Esophagus squamous epithelium (tissue), 5 donors: ENCODE measurements around the gene SLC27A2. TPM values are rescaled to one million over a fixed set of nuclear protein-coding genes. Genes with fewer than 3 reads are reported as not detected.

ENCODE experiments used
- DNase-seq: peaks from one replicate; lab custom pipeline; 2025; lab: John Stamatoyannopoulos, UW
- H3K27ac ChIP-seq, 4 donors: fragments of 200-600 bp; sonication (generic); one replicate each; pipeline ENCODE4 v1.5.1; 2016 to 2019; ENCODE audit warnings: mild to moderate bottlenecking in 1 of 4
- H3K27me3 ChIP-seq, 4 donors: fragments of 200-600 bp; sonication (generic); 1 replicate in 3 of 4; 2 replicates in 1 of 4; pipeline versions ENCODE4 v1.5.1 to v1.6.0; 2017 to 2021; ENCODE audit warnings: antibody characterized with exemption in 1 of 4
- H3K36me3 ChIP-seq, 3 donors: fragments of 200-600 bp; sonication (generic); one replicate each; pipeline ENCODE4 v1.5.1; 2016 to 2019
- H3K4me1 ChIP-seq, 3 donors: fragments of 200-600 bp; sonication (generic); one replicate each; pipeline ENCODE4 v1.5.1; 2017 to 2019
- H3K4me3 ChIP-seq, 4 donors: fragments of 200-600 bp; sonication (generic); 1 replicate in 3 of 4; 2 replicates in 1 of 4; pipeline ENCODE4 v1.5.1; 2016 to 2019; ENCODE audit warnings: mild to moderate bottlenecking in 2 of 4, moderate library complexity in 1 of 4
- H3K9me3 ChIP-seq, 3 donors: fragments of 200-600 bp; sonication (generic); one replicate each; pipeline ENCODE4 v1.5.1; 2016 to 2019
- CTCF ChIP-seq, 6 experiments: fragments of 450-650 bp in 4 of 6; fragments of 200-600 bp in 2 of 6; sonication (generic) in 2 of 6; IDR thresholded peaks; one replicate each; pipeline ENCODE4 v1.5.1; 2016 to 2019; ENCODE audit warnings: antibody characterized with exemption in 6 of 6, mild to moderate bottlenecking in 4 of 6, moderate library complexity in 4 of 6
- POLR2A ChIP-seq, 4 donors: fragments of 450-650 bp; IDR thresholded peaks; one replicate each; pipeline ENCODE4 v1.6.1; 2017; ENCODE audit warnings: antibody characterized with exemption in 4 of 4, mild to moderate bottlenecking in 4 of 4, moderate library complexity in 3 of 4
- WGBS, 2 donors: methylation state at CpG; one replicate each; pipeline ENCODE4 v1.1.5; 2018; 5-methylcytosine and 5-hydroxymethylcytosine counted together
- intact Hi-C: fragments of 100-400 bp; cut with DNase I; formaldehyde crosslinking; loops from one replicate; pipeline ENCODE4 v1.15.0; 2022
- small RNA-seq, 4 donors: library from RNA; depleted of rRNA; stranded (forward); fragments of <200 nt; gene quantifications; one replicate each; pipeline ENCODE3, GENCODE V24; 2016
- total RNA-seq, 4 donors: library from RNA; depleted of rRNA; stranded (reverse); fragments of >200 nt; gene quantifications; one replicate each; pipeline ENCODE4 v1.1.0, GENCODE V29; 2016
- donor health status: DM: yes; HTN: yes; CAD: no.

SLC27A2 gene
- total RNA-seq, 4 donors from 2014 or later: 2.2 to 9.4 (median 3.8) TPM

DNA sequence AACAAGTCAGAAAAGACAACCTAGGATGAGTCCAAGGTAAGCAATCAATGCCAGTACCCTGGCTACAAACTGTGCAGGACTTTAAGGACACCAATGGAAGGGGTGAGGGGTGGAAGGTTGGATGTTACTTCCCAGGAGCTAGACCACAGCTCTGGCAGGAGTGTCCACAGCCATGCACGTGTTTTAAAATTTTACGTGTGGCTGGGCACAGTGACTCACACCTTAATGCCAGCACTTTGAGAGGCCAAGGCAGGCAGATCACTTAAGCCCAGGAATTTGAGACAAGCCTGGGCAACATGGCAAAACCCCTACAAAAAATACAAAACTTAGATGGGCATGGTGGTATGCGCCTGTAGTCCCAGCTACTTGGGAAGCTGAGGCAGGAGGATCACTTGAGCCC, 98.3 kb downstream of the SLC27A2 start:
- peaks cover 0 to 6% (median 0%) of the 10 kb centered on the region in 3 donors for H3K4me1 ChIP-seq
- no peak for TF ChIP-seq POLR2A (IDR thresholded peaks at IDR 0.05)
- TF ChIP-seq CTCF (IDR thresholded peaks at IDR 0.05): no peak
- intact Hi-C loops: no loop called here
- H3K9me3 ChIP-seq: no peaks in the 10 kb centered on the region
- H3K36me3 ChIP-seq: peaks cover 0 to 10% (median 0%) of the 10 kb centered on the region in 3 donors
- DNase-seq: no peak
- no peak overlapping the region for H3K4me3 ChIP-seq
- H3K27me3 ChIP-seq: no peaks in the 10 kb centered on the region
- 51 to 68% methylated on average over 3 of the region's 3 CpGs for WGBS, 2 donors
- no peak overlapping the region for H3K27ac ChIP-seq

GRCh38 chr15:50281427-50281826, 99.4 kb downstream of the SLC27A2 start:
- intact Hi-C loops: no loop called here
- WGBS, 2 donors: 86 to 93% methylated on average over 5 of the region's 5 CpGs

More at GRCh38 chr15:50281427-50281826, 99.4 kb downstream of the SLC27A2 start:
- Histone ChIP-seq H3K27me3 (no peaks in the 10 kb centered on the region), H3K36me3 (peaks cover 0 to 17% (median 0%) of the 10 kb centered on the region in 3 donors), H3K27ac (no peak overlapping the region), H3K4me3 (no peak overlapping the region), H3K9me3 (no peaks in the 10 kb centered on the region), H3K4me1 (peaks cover 0 to 6% (median 0%) of the 10 kb centered on the region in 3 donors)
- DNase-seq: no peak
- TF ChIP-seq CTCF (IDR thresholded peaks at IDR 0.05) (no peak), POLR2A (IDR thresholded peaks at IDR 0.05) (no peak)

Small RNA genes within 50 kb of the gene (small RNA-seq; reads per million reads assigned to genes)
- 0 reads per million in 4 donors for gene RF00019

Other genes starting within 250 kb of the SLC27A2 start
- gene ATP8B4, start 63.0 kb upstream of the SLC27A2 start, total RNA-seq: 1 to 10 TPM in 3 of 4 donors, under 1 TPM in 1; 0.97 to 6.7 (median 2.9) TPM
- 1 to 10 TPM in 1 of 4 donors, under 1 TPM in 1, not detected in 2; 0.26 to 4.4 TPM for gene HDC, start 83.5 kb downstream of the SLC27A2 start, total RNA-seq
- 10 to 100 TPM in 3 of 4 donors, 1 to 10 TPM in 1; 9.2 to 21.6 (median 16.3) TPM for gene GABPB1, start 173.0 kb downstream of the SLC27A2 start, total RNA-seq
- gene USP8, start 242.2 kb downstream of the SLC27A2 start, total RNA-seq: 10 to 100 TPM; 32.3 to 48.1 (median 43.8) TPM